OCI-LY7 (cell line): ENCODE data around the gene ROR2.

Source experiments
- EZH2phosphoT487 ChIP-seq: fragments of 200-600 bp; sonication (generic); IDR thresholded peaks from 2 replicates; pipeline ENCODE4 v1.6.1; 2018; ENCODE audit warnings: low read depth, borderline replicate concordance, mild to moderate bottlenecking, mixed run types, antibody characterized with exemption, low read length, moderate library complexity, mixed read lengths
- TF ChIP-seq, protein P1 (sequence below): fragments of 200-600 bp; sonication (generic); conservative IDR thresholded peaks from 2 replicates; pipeline ENCODE4 v1.5.1; 2014; ENCODE audit warnings: mild to moderate bottlenecking, antibody characterized with exemption, low read length, moderate library complexity, mixed read lengths

DNA sequence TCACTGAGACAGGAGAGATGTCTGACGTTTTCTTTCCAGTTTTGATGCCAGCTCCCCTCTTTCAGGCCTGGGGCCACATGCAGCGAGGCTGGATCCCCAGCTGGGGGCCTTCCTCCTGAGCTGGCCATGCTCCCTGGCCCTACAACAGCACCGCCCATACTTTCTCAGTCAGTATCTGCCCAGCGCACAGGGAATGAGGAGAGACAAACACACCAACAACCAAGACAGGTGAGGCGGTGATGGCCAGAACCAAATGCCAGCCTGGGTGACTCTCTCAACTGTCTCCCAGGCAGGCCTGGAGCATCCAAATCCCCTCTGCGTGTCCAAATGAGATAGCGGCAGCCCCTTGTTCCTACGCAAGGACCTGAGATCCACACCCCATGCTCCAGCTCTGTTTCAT, 109.6 kb downstream of the ROR2 start:
- TF ChIP-seq, protein P1, sequence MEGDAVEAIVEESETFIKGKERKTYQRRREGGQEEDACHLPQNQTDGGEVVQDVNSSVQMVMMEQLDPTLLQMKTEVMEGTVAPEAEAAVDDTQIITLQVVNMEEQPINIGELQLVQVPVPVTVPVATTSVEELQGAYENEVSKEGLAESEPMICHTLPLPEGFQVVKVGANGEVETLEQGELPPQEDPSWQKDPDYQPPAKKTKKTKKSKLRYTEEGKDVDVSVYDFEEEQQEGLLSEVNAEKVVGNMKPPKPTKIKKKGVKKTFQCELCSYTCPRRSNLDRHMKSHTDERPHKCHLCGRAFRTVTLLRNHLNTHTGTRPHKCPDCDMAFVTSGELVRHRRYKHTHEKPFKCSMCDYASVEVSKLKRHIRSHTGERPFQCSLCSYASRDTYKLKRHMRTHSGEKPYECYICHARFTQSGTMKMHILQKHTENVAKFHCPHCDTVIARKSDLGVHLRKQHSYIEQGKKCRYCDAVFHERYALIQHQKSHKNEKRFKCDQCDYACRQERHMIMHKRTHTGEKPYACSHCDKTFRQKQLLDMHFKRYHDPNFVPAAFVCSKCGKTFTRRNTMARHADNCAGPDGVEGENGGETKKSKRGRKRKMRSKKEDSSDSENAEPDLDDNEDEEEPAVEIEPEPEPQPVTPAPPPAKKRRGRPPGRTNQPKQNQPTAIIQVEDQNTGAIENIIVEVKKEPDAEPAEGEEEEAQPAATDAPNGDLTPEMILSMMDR, result no peak
- no peak for TF ChIP-seq EZH2phosphoT487
